Measurements from ENCODE around the gene ADAMTS20.

ADAMTS20 gene

DNA sequence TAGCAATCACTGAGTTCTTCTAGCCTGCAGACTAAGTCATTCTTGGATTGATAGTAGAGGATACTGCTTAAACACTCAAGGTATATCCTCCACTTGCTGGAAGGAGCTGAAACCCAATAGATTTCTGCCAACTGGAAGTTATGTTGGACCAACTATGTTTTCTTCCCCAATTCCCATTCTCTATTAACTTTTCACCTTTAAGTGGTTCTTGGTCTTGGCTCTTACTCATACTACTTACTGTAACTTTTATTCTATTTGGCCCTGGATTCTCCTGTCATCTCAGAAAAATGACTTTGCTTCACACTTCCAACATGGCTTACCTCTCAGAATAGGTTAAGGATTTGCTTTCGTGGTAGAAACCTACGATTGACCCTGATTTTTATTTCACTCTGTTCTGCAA lies 244.9 kb downstream of the ADAMTS20 start:
- peaks cover 12% of the 10 kb centered on the region for H3K4me1 Mint-ChIP-seq
- peaks cover 5% of the 10 kb centered on the region for H3K9me3 Mint-ChIP-seq
- H3K4me3 Mint-ChIP-seq: no peak overlapping the region
- TF ChIP-seq CTCF (IDR thresholded peaks at IDR 0.05; ENCODE audit: unreplicated experiment in 3 of 3): no peak
- peak overlapping the region in 1 of 3 experiments; percentile 7 for H3K27ac Mint-ChIP-seq
- H3K36me3 Mint-ChIP-seq (ENCODE audit: low read depth): no peaks in the 10 kb centered on the region
- no peaks in the 10 kb centered on the region for H3K27me3 Mint-ChIP-seq (ENCODE audit: low read depth)

GRCh38 chr12:43306066-43306465 lies 245.9 kb downstream of the ADAMTS20 start:
- Mint-ChIP-seq H3K4me1 (peaks cover 10% of the 10 kb centered on the region), H3K27me3 (ENCODE audit: low read depth) (no peaks in the 10 kb centered on the region), H3K27ac (peak overlapping the region in 1 of 3 experiments; percentile 16), H3K36me3 (ENCODE audit: low read depth) (no peaks in the 10 kb centered on the region), H3K4me3 (no peak overlapping the region), H3K9me3 (peaks cover 5% of the 10 kb centered on the region)
- TF ChIP-seq CTCF (IDR thresholded peaks at IDR 0.05; ENCODE audit: unreplicated experiment in 3 of 3): no peak

- Mint-ChIP-seq H3K4me1 (peaks cover 4% of the 10 kb centered on the region), H3K36me3 (ENCODE audit: low read depth) (no peaks in the 10 kb centered on the region), H3K27ac (peak overlapping the region in 1 of 3 experiments; percentile 34), H3K27me3 (ENCODE audit: low read depth) (no peaks in the 10 kb centered on the region), H3K9me3 (no peaks in the 10 kb centered on the region), H3K4me3 (no peak overlapping the region)
- TF ChIP-seq CTCF (IDR thresholded peaks at IDR 0.05; ENCODE audit: unreplicated experiment in 3 of 3): no peak
Measured at GRCh38 chr12:43305065-43305464, 246.9 kb downstream of the ADAMTS20 start.

Data from nephron (organoid).